GM12878 (cell line): ENCODE results near the gene HNRNPU. TPM values are rescaled to one million over a fixed set of nuclear protein-coding genes. Genes with fewer than 3 reads are reported as not detected.

Source experiments
- ATAC-seq: fragments of 200-7000 bp; cut with Tn5 transposase; 3 replicates; pipeline ENCODE4 v1.9.1; 2020; ENCODE audit warnings: mild to moderate bottlenecking, moderate library complexity
- BruUV-seq: library from RNA; stranded (reverse); fragments of 400-500 nt; replicated peaks from 2 replicates; lab custom pipeline; 2021; lab: Mats Ljungman, UMichigan
- CTCF ChIA-PET: fragments of 300-600 bp; sonication (Branson Sonifier 250); formaldehyde crosslinking; extraction: SDS; loops from one replicate; lab custom pipeline; 2021; ENCODE audit warnings: inconsistent platforms; lab: Yijun Ruan, JAX
- POLR2A ChIA-PET: fragments of 350-600 bp; formaldehyde crosslinking; extraction: SDS; loops from one replicate; lab custom pipeline; 2021; ENCODE audit warnings: inconsistent platforms; lab: Charles Lee
- RAD21 ChIA-PET: fragments of 300-600 bp; sonication (Branson Sonifier 250); formaldehyde crosslinking; loops from one replicate; lab custom pipeline; 2023; ENCODE audit warnings: antibody characterized with exemption; ENCODE audit not compliant: unreplicated experiment; lab: Charles Lee
- SMC1A ChIA-PET: fragments of 300-600 bp; sonication (Branson Sonifier 250); formaldehyde crosslinking; loops from one replicate; lab custom pipeline; 2023; ENCODE audit not compliant: unreplicated experiment, uncharacterized antibody; lab: Charles Lee
- DNase-seq: peaks from one replicate; pipeline ENCODE4 v3.0.0-alpha.2; 2011; ENCODE audit warnings: low read depth, low spot score
- FAIRE-seq: peaks from 3 replicates; lab custom pipeline; 2011; peaks lifted over from hg19 to GRCh38; lab: Jason Lieb, UNC
- H2AFZ ChIP-seq: 2 replicates; pipeline ENCODE4 v1.6.0; 2011; ENCODE audit warnings: low read depth, low read length, control low read depth; ENCODE audit not compliant: control insufficient read depth
- H3K27ac ChIP-seq: 2 replicates; pipeline ENCODE4 v1.5.1; 2011; ENCODE audit warnings: control low read depth; ENCODE audit not compliant: control insufficient read depth, insufficient read depth
- H3K27me3 ChIP-seq, 2 experiments: replicated peaks in 1 of 2; 2 replicates each; pipeline versions ENCODE4 v1.6.0 to v1.6.1; 2011; ENCODE audit warnings: low read length in 1 of 2; ENCODE audit not compliant: control insufficient read depth in 2 of 2, insufficient read depth in 2 of 2
- H3K36me3 ChIP-seq, 2 experiments: 2 replicates each; pipeline ENCODE4 v1.5.1; 2011; ENCODE audit warnings: low read length in 1 of 2; ENCODE audit not compliant: control insufficient read depth in 2 of 2, insufficient read depth in 2 of 2
- H3K4me1 ChIP-seq: 2 replicates; pipeline ENCODE4 v1.6.1; 2011; ENCODE audit warnings: mild to moderate bottlenecking, low read length, moderate library complexity, mixed read lengths; ENCODE audit not compliant: control insufficient read depth, insufficient read depth
- H3K4me2 ChIP-seq: 2 replicates; pipeline ENCODE4 v1.6.0; 2011; ENCODE audit warnings: control low read depth; ENCODE audit not compliant: control insufficient read depth, insufficient read depth
- H3K4me3 ChIP-seq: fragments of 200-600 bp; sonication (generic); 2 replicates; pipeline ENCODE4 v1.5.1; 2016
- H3K79me2 ChIP-seq: 2 replicates; pipeline ENCODE4 v1.6.0; 2011; ENCODE audit warnings: low read length; ENCODE audit not compliant: control insufficient read depth, insufficient read depth
- H3K9ac ChIP-seq: 2 replicates; pipeline ENCODE4 v1.8.0; 2011; ENCODE audit warnings: low read length, control low read depth, mixed read lengths; ENCODE audit not compliant: control insufficient read depth, insufficient read depth
- H3K9me3 ChIP-seq: replicated peaks from 3 replicates; pipeline ENCODE4 v1.5.1; 2011; ENCODE audit warnings: mild to moderate bottlenecking, low read length; ENCODE audit not compliant: control insufficient read depth, insufficient read depth
- H4K20me1 ChIP-seq: 2 replicates; pipeline ENCODE4 v1.6.0; 2011; ENCODE audit not compliant: control insufficient read depth, insufficient read depth
- BCLAF1 ChIP-seq: fragments of 450-650 bp; IDR thresholded peaks from 2 replicates; pipeline ENCODE4 v1.6.1; 2017; ENCODE audit warnings: antibody characterized with exemption, mild to moderate bottlenecking, moderate library complexity
- CHD2 ChIP-seq: IDR thresholded peaks from 2 replicates; pipeline ENCODE4 v1.6.1; 2011; ENCODE audit warnings: low read depth, low read length, improper control_type of control experiment, borderline replicate concordance
- JUNB ChIP-seq: IDR thresholded peaks from 2 replicates; pipeline ENCODE4 v1.6.1; 2016; ENCODE audit warnings: antibody characterized with exemption, mild to moderate bottlenecking
- MAX ChIP-seq: IDR thresholded peaks from 2 replicates; pipeline ENCODE4 v1.6.1; 2012; ENCODE audit warnings: low read depth, low read length, improper control_type of control experiment
- POLR2AphosphoS2 ChIP-seq: IDR thresholded peaks from 2 replicates; pipeline ENCODE4 v1.6.1; 2011; ENCODE audit warnings: low read depth, mild to moderate bottlenecking, low read length, improper control_type of control experiment, moderate library complexity
- REST ChIP-seq: IDR thresholded peaks from 2 replicates; pipeline ENCODE4 v1.6.1; 2012; ENCODE audit warnings: mild to moderate bottlenecking, low read depth, low read length
- RFX5 ChIP-seq: IDR thresholded peaks from 2 replicates; pipeline ENCODE4 v1.6.1; 2011; ENCODE audit warnings: low read depth, low read length, improper control_type of control experiment
- SMAD1 ChIP-seq: fragments of 450-650 bp; IDR thresholded peaks from 2 replicates; pipeline ENCODE4 v1.6.1; 2018; ENCODE audit warnings: mild to moderate bottlenecking, low read depth; ENCODE audit not compliant: partially characterized antibody
- TARDBP ChIP-seq: IDR thresholded peaks from 2 replicates; pipeline ENCODE4 v1.6.1; 2016; ENCODE audit warnings: borderline replicate concordance
- YBX1 ChIP-seq: fragments of 450-650 bp; IDR thresholded peaks from 2 replicates; pipeline ENCODE4 v1.6.1; 2016; ENCODE audit warnings: antibody characterized with exemption
- ZZZ3 ChIP-seq: IDR thresholded peaks from 2 replicates; pipeline ENCODE4 v1.6.1; 2011; ENCODE audit warnings: low read depth; ENCODE audit not compliant: control insufficient read depth, insufficient read length
- WGBS: methylation state at CpG from one replicate; pipeline ENCODE4 v1.1.6; 2016; ENCODE audit warnings: low lambda C conversion rate; ENCODE audit not compliant: insufficient replicate concordance, insufficient coverage; ENCODE audit errors: missing lambda C conversion rate; 5-methylcytosine and 5-hydroxymethylcytosine counted together
- in situ Hi-C: fragments of 300-500 bp; cut with MboI; formaldehyde crosslinking; loops from 9 replicates; pipeline ENCODE4 v1.14.3; 2018; ENCODE audit warnings: mixed read lengths
- intact Hi-C: fragments of 100-400 bp; cut with micrococcal nuclease; formaldehyde crosslinking; loops from one replicate; pipeline ENCODE4 v1.14.2; 2022; ENCODE audit not compliant: unreplicated experiment
- polyA plus RNA-seq, 11 experiments: library from polyadenylated mRNA; depleted of rRNA in 4 of 11; unstranded in 6 of 11; stranded (reverse) in 5 of 11; fragments of >200 nt; fragmentation: Nextera tagmentation in 4 of 11; fragmentation: Illumina TruSeq in 1 of 11; extraction: Ambion mirVana in 4 of 11; extraction: Trizol in 1 of 11; gene quantifications; 1 replicate in 1 of 11; 2 replicates in 10 of 11; pipeline versions ENCODE4 v1.2.1 to v1.2.3, GENCODE V29; 2011 to 2016; ENCODE audit warnings: inconsistent platforms in 2 of 11, missing spikeins in 2 of 11, low read depth in 1 of 11
- total RNA-seq, 4 experiments: library from RNA; depleted of rRNA in 3 of 4; stranded (reverse); fragments of >200 nt in 3 of 4; fragmentation: Illumina TruSeq in 1 of 4; extraction: Trizol in 1 of 4; gene quantifications; 2 replicates each; pipeline versions ENCODE4 v1.2.1 to v1.2.3, GENCODE V29; 2013 to 2021
- TF ChIP-seq, protein P1 (sequence below): fragments of 450-650 bp; formaldehyde crosslinking; IDR thresholded peaks from 2 replicates; pipeline ENCODE4 v1.5.0; 2022; ENCODE audit warnings: mild to moderate bottlenecking, missing genetic modification characterization
- TF ChIP-seq, protein P2 (sequence below): IDR thresholded peaks from 2 replicates; pipeline ENCODE4 v1.6.1; 2011; ENCODE audit warnings: low read depth, low read length, improper control_type of control experiment, borderline replicate concordance

The HNRNPU gene
- total and polyA plus RNA-seq, 10 of the 15 experiments (the other 5 are each of a cell fraction or from before 2014, with no cell fraction given), result 163 to 569 (median 420) TPM

DNA sequence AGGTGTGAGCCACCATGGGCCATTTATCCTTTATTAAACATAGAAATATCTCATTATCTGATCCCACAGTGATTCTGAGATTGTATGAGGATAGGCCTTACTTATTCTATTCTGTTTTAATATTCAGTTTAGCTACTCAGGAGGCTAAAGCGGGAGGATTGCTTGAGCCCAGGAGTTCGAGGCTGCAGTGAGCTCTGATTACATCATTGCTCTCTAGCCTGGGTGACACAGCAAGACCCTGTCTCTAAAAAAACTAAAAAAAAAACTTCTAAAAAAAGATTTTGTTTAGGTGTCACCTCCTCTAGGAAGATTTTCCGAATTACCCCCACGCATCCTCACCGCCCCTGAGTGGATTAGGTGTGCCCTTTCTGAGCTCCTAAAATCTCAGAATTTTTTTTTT is 14.3 kb upstream of the HNRNPU start:
- no TSS peak for BruUV-seq
- Histone ChIP-seq H3K4me3 (no peak overlapping the region), H3K27me3 (no peaks in the 10 kb centered on the region), H4K20me1 (no peaks in the 10 kb centered on the region), H3K4me2 (no peak overlapping the region), H3K9me3 (no peaks in the 10 kb centered on the region), H3K79me2 (no peaks in the 10 kb centered on the region), H3K27ac (no peak overlapping the region), H3K4me1 (no peaks in the 10 kb centered on the region), H3K9ac (no peak overlapping the region), H2AFZ (no peak overlapping the region), H3K36me3 (no peaks in the 10 kb centered on the region)
- TF ChIP-seq, protein P1, sequence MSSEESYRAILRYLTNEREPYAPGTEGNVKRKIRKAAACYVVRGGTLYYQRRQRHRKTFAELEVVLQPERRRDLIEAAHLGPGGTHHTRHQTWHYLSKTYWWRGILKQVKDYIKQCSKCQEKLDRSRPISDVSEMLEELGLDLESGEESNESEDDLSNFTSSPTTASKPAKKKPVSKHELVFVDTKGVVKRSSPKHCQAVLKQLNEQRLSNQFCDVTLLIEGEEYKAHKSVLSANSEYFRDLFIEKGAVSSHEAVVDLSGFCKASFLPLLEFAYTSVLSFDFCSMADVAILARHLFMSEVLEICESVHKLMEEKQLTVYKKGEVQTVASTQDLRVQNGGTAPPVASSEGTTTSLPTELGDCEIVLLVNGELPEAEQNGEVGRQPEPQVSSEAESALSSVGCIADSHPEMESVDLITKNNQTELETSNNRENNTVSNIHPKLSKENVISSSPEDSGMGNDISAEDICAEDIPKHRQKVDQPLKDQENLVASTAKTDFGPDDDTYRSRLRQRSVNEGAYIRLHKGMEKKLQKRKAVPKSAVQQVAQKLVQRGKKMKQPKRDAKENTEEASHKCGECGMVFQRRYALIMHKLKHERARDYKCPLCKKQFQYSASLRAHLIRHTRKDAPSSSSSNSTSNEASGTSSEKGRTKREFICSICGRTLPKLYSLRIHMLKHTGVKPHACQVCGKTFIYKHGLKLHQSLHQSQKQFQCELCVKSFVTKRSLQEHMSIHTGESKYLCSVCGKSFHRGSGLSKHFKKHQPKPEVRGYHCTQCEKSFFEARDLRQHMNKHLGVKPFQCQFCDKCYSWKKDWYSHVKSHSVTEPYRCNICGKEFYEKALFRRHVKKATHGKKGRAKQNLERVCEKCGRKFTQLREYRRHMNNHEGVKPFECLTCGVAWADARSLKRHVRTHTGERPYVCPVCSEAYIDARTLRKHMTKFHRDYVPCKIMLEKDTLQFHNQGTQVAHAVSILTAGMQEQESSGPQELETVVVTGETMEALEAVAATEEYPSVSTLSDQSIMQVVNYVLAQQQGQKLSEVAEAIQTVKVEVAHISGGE (CRISPR knock-in tag), result no peak
- no peak for TF ChIP-seq CHD2
- no peak for TF ChIP-seq REST
- no peak for TF ChIP-seq TARDBP
- TF ChIP-seq JUNB, result no peak
- no peak for TF ChIP-seq RFX5
- no peak for TF ChIP-seq SMAD1
- TF ChIP-seq, protein P2, sequence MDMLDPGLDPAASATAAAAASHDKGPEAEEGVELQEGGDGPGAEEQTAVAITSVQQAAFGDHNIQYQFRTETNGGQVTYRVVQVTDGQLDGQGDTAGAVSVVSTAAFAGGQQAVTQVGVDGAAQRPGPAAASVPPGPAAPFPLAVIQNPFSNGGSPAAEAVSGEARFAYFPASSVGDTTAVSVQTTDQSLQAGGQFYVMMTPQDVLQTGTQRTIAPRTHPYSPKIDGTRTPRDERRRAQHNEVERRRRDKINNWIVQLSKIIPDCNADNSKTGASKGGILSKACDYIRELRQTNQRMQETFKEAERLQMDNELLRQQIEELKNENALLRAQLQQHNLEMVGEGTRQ, result no peak
- no peak for TF ChIP-seq POLR2AphosphoS2
- TF ChIP-seq MAX, result no peak
- TF ChIP-seq BCLAF1, result no peak
- TF ChIP-seq ZZZ3, result no peak
- TF ChIP-seq YBX1, result no peak
- FAIRE-seq, result no peak
- ATAC-seq, result no peak
- intact Hi-C loops (no loop called here), in situ Hi-C loops (no loop called here)
- SMC1A ChIA-PET, result interaction anchor here (1.0 to 1.2 kb wide), 2 partner anchors 15 to 62 kb away, joined by 3 read pairs; no protein-coding TSS in a partner anchor
- WGBS, result 55% methylated on average over 5 of the region's 5 CpGs
- RAD21 ChIA-PET, result interaction anchor here (0.6 kb wide), 1 partner anchor 79 kb away, joined by 4 read pairs; no protein-coding TSS in a partner anchor
- POLR2A ChIA-PET, result interaction anchor here (0.5 to 0.7 kb wide), 3 partner anchors 17 to 593 kb away, joined by 3 to 4 read pairs (median 4); no protein-coding TSS in a partner anchor
- DNase-seq, result no peak
- CTCF ChIA-PET, result interaction anchor here (1.1 to 1.8 kb wide), 3 partner anchors 19 to 164 kb away, joined by 4 to 5 read pairs (median 5); no protein-coding TSS in a partner anchor
